HepG2 (cell line): ENCODE results near the gene ZMIZ1. TPM values are rescaled to one million over a fixed set of nuclear protein-coding genes. Genes with fewer than 3 reads are reported as not detected.
A peak's percentile ranks its signal among the peaks of the same experiment; 100 is the strongest.

ENCODE experiments used
- ATAC-seq: fragments of 200-7000 bp; cut with Tn5 transposase; 3 replicates; pipeline ENCODE4 v1.9.1; 2020; ENCODE audit warnings: mild to moderate bottlenecking, moderate library complexity
- BruUV-seq: library from RNA; stranded (reverse); fragments of 400-500 nt; replicated peaks from 2 replicates; lab custom pipeline; 2021; lab: Mats Ljungman, UMichigan
- CTCF ChIA-PET: fragments of 300-600 bp; formaldehyde crosslinking; extraction: SDS; loops from one replicate; lab custom pipeline; 2021; ENCODE audit warnings: low total read pairs, inconsistent platforms, low intra/inter-chr PET ratio; lab: Yijun Ruan, JAX
- POLR2A ChIA-PET: fragments of 350-600 bp; sonication (Branson Sonifier 250); formaldehyde crosslinking; loops from one replicate; lab custom pipeline; 2020; ENCODE audit warnings: antibody characterized with exemption, inconsistent platforms; lab: Yijun Ruan, JAX
- DNase-seq: peaks from one replicate; pipeline ENCODE4 v3.0.0-alpha.2; 2015; ENCODE audit warnings: low spot score
- FAIRE-seq: peaks from 3 replicates; lab custom pipeline; 2011; peaks lifted over from hg19 to GRCh38; lab: Jason Lieb, UNC
- H2AFZ ChIP-seq: one replicate; pipeline ENCODE4 v1.6.1; 2011; ENCODE audit warnings: low read length, inconsistent platforms
- H3K27ac ChIP-seq: fragments of 300-600 bp; 3 replicates; pipeline ENCODE4 v1.8.0; 2011; ENCODE audit warnings: mixed run types, mild to moderate bottlenecking, mixed read lengths, low read length, inconsistent platforms; ENCODE audit not compliant: insufficient read depth; ENCODE audit errors: extremely low read length
- H3K27me3 ChIP-seq, 2 experiments: fragments of 200-600 bp in 1 of 2; 2 replicates in 1 of 2; 3 replicates in 1 of 2; pipeline versions ENCODE4 v1.6.0 to v1.8.0; 2011; ENCODE audit warnings: low read length in 2 of 2, mild to moderate bottlenecking in 2 of 2, moderate library complexity in 2 of 2, inconsistent platforms in 1 of 2; ENCODE audit not compliant: insufficient read depth in 2 of 2, control insufficient read depth in 1 of 2
- H3K36me3 ChIP-seq, 2 experiments: fragments of 200-600 bp in 1 of 2; replicated peaks in 1 of 2; 2 replicates in 1 of 2; 3 replicates in 1 of 2; pipeline versions ENCODE4 v1.5.1 to v1.8.0; 2011; ENCODE audit warnings: low read length in 2 of 2, inconsistent platforms in 1 of 2; ENCODE audit not compliant: insufficient read depth in 2 of 2, control insufficient read depth in 1 of 2
- H3K4me1 ChIP-seq: 2 replicates; pipeline ENCODE4 v1.5.1; 2012; ENCODE audit warnings: low read length, inconsistent platforms; ENCODE audit not compliant: insufficient read depth
- H3K4me2 ChIP-seq: 2 replicates; pipeline ENCODE4 v1.6.0; 2011; ENCODE audit warnings: low read depth, low read length, inconsistent platforms
- H3K4me3 ChIP-seq, 3 experiments: fragments of 200-600 bp in 1 of 3; sonication (generic), shearing (Covaris generic) in 1 of 3; replicated peaks in 1 of 3; 2 replicates each; pipeline ENCODE4 v1.5.1; 2011 to 2016; ENCODE audit warnings: low read length in 3 of 3, inconsistent platforms in 2 of 3, low read depth in 2 of 3, mild to moderate bottlenecking in 2 of 3, control low read depth in 1 of 3, mixed read lengths in 1 of 3; ENCODE audit not compliant: insufficient read depth in 1 of 3
- H3K79me2 ChIP-seq: one replicate; pipeline ENCODE4 v1.6.1; 2011; ENCODE audit warnings: low read length, inconsistent platforms; ENCODE audit not compliant: insufficient read depth
- H3K9ac ChIP-seq: 2 replicates; pipeline ENCODE4 v1.6.0; 2011; ENCODE audit warnings: mild to moderate bottlenecking, low read depth, low read length, inconsistent platforms; ENCODE audit not compliant: insufficient read depth
- H3K9me3 ChIP-seq: 2 replicates; pipeline ENCODE4 v1.5.1; 2012; ENCODE audit warnings: mild to moderate bottlenecking, low read length
- H4K20me1 ChIP-seq: 2 replicates; pipeline ENCODE4 v1.6.0; 2011; ENCODE audit warnings: inconsistent platforms, mild to moderate bottlenecking, low read length, moderate library complexity; ENCODE audit not compliant: insufficient read depth
- DBP ChIP-seq: sonication (generic); formaldehyde crosslinking; IDR thresholded peaks from 2 replicates; pipeline ENCODE4 v1.4.0; 2020; ENCODE audit warnings: missing genetic modification reagents; ENCODE audit errors: not compliant biosample characterization
- FOXP1 ChIP-seq, 2 experiments: fragments of 450-650 bp in 1 of 2; IDR thresholded peaks; 2 replicates each; pipeline ENCODE4 v1.6.1; 2017 to 2018; ENCODE audit warnings: antibody characterized with exemption in 1 of 2
- HMGA1 ChIP-seq: sonication (generic); formaldehyde crosslinking; conservative IDR thresholded peaks from 2 replicates; pipeline ENCODE4 v1.4.0; 2020; ENCODE audit warnings: missing genetic modification reagents
- THRA ChIP-seq: sonication (generic); formaldehyde crosslinking; IDR thresholded peaks from 2 replicates; pipeline ENCODE4 v1.4.0; 2020; ENCODE audit warnings: missing genetic modification reagents, borderline replicate concordance
- ZNF180 ChIP-seq: sonication (generic); formaldehyde crosslinking; IDR thresholded peaks from 2 replicates; pipeline ENCODE4 v1.4.0; 2020; ENCODE audit warnings: low read depth, missing genetic modification reagents, borderline replicate concordance
- ZNF687 ChIP-seq: sonication (generic); formaldehyde crosslinking; IDR thresholded peaks from 2 replicates; pipeline ENCODE4 v1.5.1; 2020; ENCODE audit warnings: mild to moderate bottlenecking, missing genetic modification reagents, moderate library complexity
- WGBS: methylation state at CpG from one replicate; pipeline ENCODE4 v1.1.6; 2017; ENCODE audit warnings: low lambda C conversion rate; 5-methylcytosine and 5-hydroxymethylcytosine counted together
- in situ Hi-C: cut with HindIII; loops from 2 replicates; pipeline ENCODE4 v1.10.0; 2017; ENCODE audit warnings: low pct_unique_long_range_greater_than_20kb; ENCODE audit not compliant: extremely low pct_ligation_motif_present
- intact Hi-C: fragments of 100-400 bp; cut with micrococcal nuclease; formaldehyde crosslinking; loops from one replicate; pipeline ENCODE4 v1.10.0; 2022; ENCODE audit not compliant: unreplicated experiment
- polyA plus RNA-seq, 8 experiments: library from polyadenylated mRNA; depleted of rRNA in 3 of 8; stranded (reverse) in 7 of 8; unstranded in 1 of 8; fragments of >200 nt; fragmentation: Illumina TruSeq in 4 of 8; extraction: Trizol in 4 of 8; gene quantifications; 2 replicates each; pipeline versions ENCODE4 v1.2.1 to v1.2.3, GENCODE V29; 2011 to 2016; ENCODE audit warnings: low read depth in 4 of 8, missing spikeins in 1 of 8, mixed read lengths in 1 of 8; ENCODE audit not compliant: insufficient read depth in 1 of 8
- total RNA-seq, 5 experiments: library from RNA; depleted of rRNA; stranded (reverse); fragments of >200 nt; fragmentation: Illumina TruSeq; extraction: Trizol; gene quantifications; 2 replicates each; pipeline ENCODE4 v1.2.3, GENCODE V29; 2016; ENCODE audit warnings: low read depth in 1 of 5

Gene ZMIZ1
- total and polyA plus RNA-seq, 2 of the 13 experiments (the other 11 are each of a cell fraction or from before 2014, with no cell fraction given) = 5.3 to 10.2 TPM

GRCh38 chr10:79170993-79171392, 102.2 kb downstream of the ZMIZ1 start (continued):
- no peak for TF ChIP-seq THRA (CRISPR knock-in tag)

- Histone ChIP-seq H2AFZ (no peak overlapping the region), H3K9me3 (no peaks in the 10 kb centered on the region), H3K36me3 (peaks cover 35 to 76% of the 10 kb centered on the region in 2 experiments), H3K4me1 (peaks cover 28% of the 10 kb centered on the region), H3K4me2 (no peak overlapping the region), H4K20me1 (no peaks in the 10 kb centered on the region), H3K4me3 (no peak overlapping the region), H3K27me3 (no peaks in the 10 kb centered on the region), H3K79me2 (peaks cover 1% of the 10 kb centered on the region), H3K27ac (no peak overlapping the region), H3K9ac (no peak overlapping the region)
- in situ Hi-C loops (no loop called here), intact Hi-C loops (no loop called here)
- DNase-seq (no peak), FAIRE-seq (no peak), ATAC-seq (no peak)
- WGBS = 100% methylated on average over 3 of the region's 5 CpGs
- ChIA-PET POLR2A (no interaction called here), CTCF (no interaction called here)
- BruUV-seq = no TSS peak
- no peak for TF ChIP-seq HMGA1 (CRISPR knock-in tag)
- TF ChIP-seq ZNF687 (CRISPR knock-in tag) = 0 out of 2 replicates have a peak, but pooled peaks have one; percentile 18
- TF ChIP-seq FOXP1 (IDR thresholded peaks at IDR 0.05) = no peak
- no peak for TF ChIP-seq FOXP1 (CRISPR knock-in tag; IDR thresholded peaks at IDR 0.05)
- no peak for TF ChIP-seq ZNF180
- TF ChIP-seq DBP (CRISPR knock-in tag) = no peak
Observed at GRCh38 chr10:79171504-79171903, 102.7 kb downstream of the ZMIZ1 start.
